H1 (cell line): ENCODE data around the gene NFIA. TPM values are rescaled to one million over a fixed set of nuclear protein-coding genes. Genes with fewer than 3 reads are reported as not detected.

ENCODE experiments used
- CTCF ChIA-PET: fragments of 300-600 bp; sonication (Branson Sonifier 250); formaldehyde crosslinking; loops from one replicate; lab custom pipeline; 2021; ENCODE audit not compliant: partially characterized antibody; lab: Charles Lee
- POLR2A ChIA-PET: fragments of 300-600 bp; sonication (Branson Sonifier 250); formaldehyde crosslinking; loops from one replicate; lab custom pipeline; 2021; ENCODE audit warnings: inconsistent platforms; ENCODE audit not compliant: partially characterized antibody; lab: Charles Lee
- DNase-seq, 2 experiments: peaks; one replicate each; pipeline versions ENCODE4 v3.0.0 to v3.0.0-alpha.2; 2010 to 2022; ENCODE audit warnings: low spot score in 2 of 2, low read depth in 1 of 2, mixed read lengths in 1 of 2
- FAIRE-seq: peaks from 2 replicates; lab custom pipeline; 2011; peaks lifted over from hg19 to GRCh38; lab: Jason Lieb, UNC
- H2AFZ ChIP-seq: 2 replicates; pipeline ENCODE4 v1.8.1; 2012; ENCODE audit warnings: low read length, inconsistent platforms
- H2AK5ac ChIP-seq: 2 replicates; pipeline ENCODE4 v1.6.1; 2013; ENCODE audit warnings: low read depth, low read length
- H2BK120ac ChIP-seq: replicated peaks from 2 replicates; pipeline ENCODE3; 2013; ENCODE audit warnings: low read depth, low read length, inconsistent platforms
- H2BK12ac ChIP-seq: 2 replicates; pipeline ENCODE4 v1.6.1; 2013; ENCODE audit warnings: low read depth, low read length
- H2BK15ac ChIP-seq: 2 replicates; pipeline ENCODE4 v1.6.1; 2013; ENCODE audit warnings: low read length
- H2BK20ac ChIP-seq: 2 replicates; pipeline ENCODE4 v1.6.1; 2013; ENCODE audit warnings: low read length
- H2BK5ac ChIP-seq: 2 replicates; pipeline ENCODE4 v1.6.1; 2013; ENCODE audit warnings: low read depth, low read length
- H3K14ac ChIP-seq: 2 replicates; pipeline ENCODE4 v1.6.1; 2013; ENCODE audit warnings: inconsistent platforms; ENCODE audit not compliant: insufficient read length
- H3K18ac ChIP-seq: 2 replicates; pipeline ENCODE4 v1.6.1; 2013; ENCODE audit warnings: low read length; ENCODE audit errors: extremely low read depth
- H3K23ac ChIP-seq: 2 replicates; pipeline ENCODE4 v1.6.1; 2013; ENCODE audit warnings: inconsistent platforms; ENCODE audit not compliant: insufficient read length
- H3K23me2 ChIP-seq: 2 replicates; pipeline ENCODE4 v1.6.1; 2013; ENCODE audit warnings: low read depth, low read length
- H3K27ac ChIP-seq: 2 replicates; pipeline ENCODE4 v1.6.1; 2011; ENCODE audit warnings: low read depth, low read length, inconsistent platforms
- H3K27me3 ChIP-seq, 4 experiments: replicated peaks in 1 of 4; 1 replicate in 1 of 4; 2 replicates in 3 of 4; pipeline versions ENCODE4 v1.6.1 to v1.8.1; 2011 to 2013; ENCODE audit warnings: low read length in 3 of 4, mild to moderate bottlenecking in 3 of 4, inconsistent platforms in 2 of 4, mixed read lengths in 2 of 4, moderate library complexity in 1 of 4; ENCODE audit not compliant: control insufficient read depth in 3 of 4, insufficient read depth in 3 of 4; ENCODE audit errors: extremely low read depth in 1 of 4
- H3K36me3 ChIP-seq, 4 experiments: 2 replicates each; pipeline versions ENCODE4 v1.6.1 to v1.8.1; 2011 to 2013; ENCODE audit warnings: mild to moderate bottlenecking in 4 of 4, low read length in 3 of 4, moderate library complexity in 2 of 4, control low read depth in 1 of 4, inconsistent platforms in 1 of 4; ENCODE audit not compliant: insufficient read depth in 4 of 4, control insufficient read depth in 2 of 4
- H3K4ac ChIP-seq: replicated peaks from 2 replicates; pipeline ENCODE3; 2013; ENCODE audit warnings: low read length, low read depth, mixed read lengths, inconsistent platforms; ENCODE audit not compliant: insufficient read length
- H3K4me1 ChIP-seq, 4 experiments: replicated peaks in 1 of 4; 1 replicate in 1 of 4; 2 replicates in 3 of 4; pipeline versions ENCODE4 v1.6.1 to v1.8.1; 2011 to 2013; ENCODE audit warnings: low read length in 3 of 4, inconsistent platforms in 2 of 4, mixed read lengths in 1 of 4; ENCODE audit not compliant: insufficient read depth in 4 of 4, control insufficient read depth in 3 of 4
- H3K4me2 ChIP-seq, 2 experiments: 2 replicates each; pipeline versions ENCODE4 v1.6.1 to v1.8.1; 2011 to 2013; ENCODE audit warnings: low read depth in 2 of 2, low read length in 2 of 2, control low read depth in 1 of 2, inconsistent platforms in 1 of 2, mild to moderate bottlenecking in 1 of 2; ENCODE audit not compliant: insufficient read depth in 1 of 2
- H3K4me3 ChIP-seq, 4 experiments: fragments of 200-600, 300-600 bp in 1 of 4; sonication (generic), shearing (Covaris generic), sonication (Bioruptor Twin) in 1 of 4; 2 replicates each; pipeline versions ENCODE4 v1.5.1 to v1.8.1; 2011 to 2016; ENCODE audit warnings: low read length in 4 of 4, low read depth in 3 of 4, control low read depth in 2 of 4, inconsistent platforms in 2 of 4, mild to moderate bottlenecking in 2 of 4, mixed read lengths in 1 of 4, moderate library complexity in 1 of 4; ENCODE audit not compliant: insufficient read depth in 2 of 4; ENCODE audit errors: extremely low read depth in 1 of 4
- H3K56ac ChIP-seq: replicated peaks from 2 replicates; pipeline ENCODE3; 2013; ENCODE audit warnings: low read depth, mild to moderate bottlenecking, mixed read lengths, low read length, inconsistent platforms; ENCODE audit not compliant: insufficient read length
- H3K79me1 ChIP-seq: 2 replicates; pipeline ENCODE4 v1.6.1; 2013; ENCODE audit warnings: low read depth, low read length, control low read depth
- H3K79me2 ChIP-seq, 2 experiments: 2 replicates each; pipeline versions ENCODE4 v1.6.1 to v1.8.1; 2012 to 2013; ENCODE audit warnings: low read length in 2 of 2, mild to moderate bottlenecking in 2 of 2, inconsistent platforms in 1 of 2; ENCODE audit not compliant: insufficient read depth in 2 of 2, control insufficient read depth in 1 of 2
- H3K9ac ChIP-seq, 4 experiments: replicated peaks in 1 of 4; 1 replicate in 1 of 4; 2 replicates in 3 of 4; pipeline versions ENCODE4 v1.6.1 to v1.8.1; 2011 to 2013; ENCODE audit warnings: low read depth in 3 of 4, low read length in 3 of 4, control low read depth in 2 of 4, mild to moderate bottlenecking in 2 of 4, moderate library complexity in 2 of 4, inconsistent platforms in 1 of 4; ENCODE audit errors: extremely low read depth in 1 of 4
- H3K9me3 ChIP-seq, 2 experiments: 2 replicates each; pipeline versions ENCODE4 v1.6.1 to v1.8.1; 2012 to 2013; ENCODE audit warnings: mild to moderate bottlenecking in 2 of 2, moderate library complexity in 2 of 2, control low read depth in 1 of 2, inconsistent platforms in 1 of 2, low read depth in 1 of 2, low read length in 1 of 2, mixed read lengths in 1 of 2; ENCODE audit not compliant: insufficient read depth in 2 of 2
- H4K20me1 ChIP-seq, 2 experiments: replicated peaks in 1 of 2; 2 replicates each; pipeline versions ENCODE3 to v1.8.1; 2011 to 2013; ENCODE audit warnings: inconsistent platforms in 2 of 2, low read length in 2 of 2, mild to moderate bottlenecking in 1 of 2; ENCODE audit not compliant: insufficient read depth in 2 of 2, control insufficient read depth in 1 of 2
- H4K5ac ChIP-seq: 2 replicates; pipeline ENCODE4 v1.6.1; 2013; ENCODE audit warnings: low read length, low read depth, mixed read lengths, inconsistent platforms; ENCODE audit not compliant: insufficient read length
- H4K8ac ChIP-seq: 2 replicates; pipeline ENCODE4 v1.8.0; 2013; ENCODE audit warnings: mild to moderate bottlenecking, moderate library complexity, low read length, inconsistent platforms; ENCODE audit not compliant: insufficient read depth; ENCODE audit errors: extremely low read depth
- H4K91ac ChIP-seq: replicated peaks from 2 replicates; pipeline ENCODE3; 2013; ENCODE audit warnings: low read length, mixed read lengths, inconsistent platforms; ENCODE audit not compliant: insufficient read length
- BACH1 ChIP-seq: IDR thresholded peaks from 2 replicates; pipeline ENCODE4 v1.6.1; 2012; ENCODE audit warnings: low read length, improper control_type of control experiment
- CBX8 ChIP-seq: fragments of 300-800, 300-1000 bp; sonication (generic); IDR thresholded peaks from 2 replicates; pipeline ENCODE4 v1.7.1; 2016; ENCODE audit warnings: low read depth, low read length, borderline replicate concordance
- CTBP2 ChIP-seq: IDR thresholded peaks from 2 replicates; pipeline ENCODE4 v1.7.0; 2011; ENCODE audit warnings: borderline replicate concordance, mild to moderate bottlenecking, moderate library complexity, mixed read lengths, low read length; ENCODE audit not compliant: insufficient read depth, insufficient read length
- EP300 ChIP-seq, 2 experiments: IDR thresholded peaks; 1 replicate in 1 of 2; 2 replicates in 1 of 2; pipeline ENCODE4 v1.6.1; 2011 to 2012; ENCODE audit warnings: low read depth in 2 of 2, low read length in 2 of 2, mild to moderate bottlenecking in 2 of 2, borderline replicate concordance in 1 of 2, inconsistent platforms in 1 of 2, moderate library complexity in 1 of 2
- GABPA ChIP-seq: IDR thresholded peaks from 2 replicates; pipeline ENCODE4 v1.6.1; 2011; ENCODE audit warnings: mild to moderate bottlenecking, low read length, moderate library complexity, borderline replicate concordance; ENCODE audit not compliant: insufficient read depth
- NANOG ChIP-seq: IDR thresholded peaks from 2 replicates; pipeline ENCODE4 v1.6.1; 2011; ENCODE audit warnings: low read length, low read depth, mild to moderate bottlenecking, inconsistent platforms; ENCODE audit not compliant: insufficient read depth, poor library complexity, severe bottlenecking
- PHF8 ChIP-seq: fragments of 200-600 bp; sonication (generic); conservative IDR thresholded peaks from 2 replicates; pipeline ENCODE4 v1.7.1; 2012; ENCODE audit warnings: low read depth, mild to moderate bottlenecking, inconsistent platforms, low read length, moderate library complexity
- RAD21 ChIP-seq, 2 experiments: IDR thresholded peaks in 1 of 2; conservative IDR thresholded peaks in 1 of 2; 2 replicates each; pipeline ENCODE4 v1.6.1; 2011; ENCODE audit warnings: low read depth in 2 of 2, low read length in 2 of 2, improper control_type of control experiment in 1 of 2, inconsistent platforms in 1 of 2, mild to moderate bottlenecking in 1 of 2, moderate library complexity in 1 of 2
- RNF2 ChIP-seq: fragments of 200-900, 300-1000 bp; sonication (generic); IDR thresholded peaks from 2 replicates; pipeline ENCODE4 v1.7.1; 2016; ENCODE audit warnings: borderline replicate concordance, low read depth, mild to moderate bottlenecking, antibody characterized with exemption, low read length; ENCODE audit not compliant: poor library complexity, severe bottlenecking; ENCODE audit errors: missing control alignments
- SP2 ChIP-seq: IDR thresholded peaks from 2 replicates; pipeline ENCODE4 v1.6.1; 2012; ENCODE audit warnings: mild to moderate bottlenecking, low read length, inconsistent platforms
- TAF1 ChIP-seq: IDR thresholded peaks from 2 replicates; pipeline ENCODE4 v1.6.1; 2011; ENCODE audit warnings: mild to moderate bottlenecking, low read depth, low read length
- WGBS, 2 experiments: shearing (Covaris generic) in 1 of 2; methylation state at CpG; one replicate each; pipeline versions ENCODE4 v1.1.6 to v1.1.7; 2013 to 2015; ENCODE audit warnings: low lambda C conversion rate in 2 of 2, mixed read lengths in 2 of 2, inconsistent platforms in 1 of 2, low coverage in 1 of 2, missing lambda C conversion rate in 1 of 2; ENCODE audit not compliant: insufficient replicate concordance in 2 of 2, insufficient coverage in 1 of 2, insufficient read length in 1 of 2; ENCODE audit errors: extremely low coverage in 1 of 2, missing lambda C conversion rate in 1 of 2; 5-methylcytosine and 5-hydroxymethylcytosine counted together
- polyA plus RNA-seq, 7 experiments: library from polyadenylated mRNA; depleted of rRNA in 3 of 7; stranded (reverse) in 5 of 7; unstranded in 2 of 7; fragments of >200 nt in 5 of 7; fragments of 200-250 nt in 2 of 7; gene quantifications; 1 replicate in 5 of 7; 2 replicates in 1 of 7; 4 replicates in 1 of 7; pipeline versions ENCODE4 v1.2.1 to v1.2.3, GENCODE V29; 2011 to 2013; ENCODE audit warnings: missing spikeins in 2 of 7, mixed read lengths in 2 of 7
- total RNA-seq: library from RNA; stranded (reverse); fragmentation: NEBNext Ultra II Directional; extraction: Animal tissue kit (Norgen Biotek cat#: 25700); gene quantifications from 2 replicates; pipeline ENCODE4 v1.2.1, GENCODE V29; 2021

NFIA gene
- total and polyA plus RNA-seq, 2 of the 8 experiments (the other 6 are each of a cell fraction or from before 2014, with no cell fraction given), result 1.8 to 2.3 TPM

- H3K4me2 ChIP-seq, result no peak overlapping the region
- H3K36me3 ChIP-seq, result no peaks in the 10 kb centered on the region
- WGBS, 2 experiments, result 81% methylated on average over 5 of the region's 5 CpGs; no CpG with 5 or more reads in 1 of the 2 experiments
- H3K18ac ChIP-seq, result no peak overlapping the region; the same call in 1 of the 2 replicates
- H3K27me3 ChIP-seq, result no peaks in the 10 kb centered on the region
- DNase-seq (no peak), FAIRE-seq (no peak)
- H3K9me3 ChIP-seq, result no peaks in the 10 kb centered on the region
- no peak overlapping the region for H2BK12ac ChIP-seq
- H3K23ac ChIP-seq, result no peak overlapping the region
- no peak overlapping the region for H2BK20ac ChIP-seq
- no peak overlapping the region for H4K8ac ChIP-seq
- POLR2A ChIA-PET, result interaction anchor here (1.5 to 1.6 kb wide), 2 partner anchors 11 to 29 kb away, joined by 3 to 6 read pairs; no protein-coding TSS in a partner anchor
- no peak overlapping the region for H4K91ac ChIP-seq
- H3K27ac ChIP-seq, result no peak overlapping the region
- no peak overlapping the region for H3K4ac ChIP-seq
- H3K79me2 ChIP-seq, result no peaks in the 10 kb centered on the region
- H2BK120ac ChIP-seq, result no peak overlapping the region
- TF ChIP-seq PHF8 (no peak), RNF2 (no peak), TAF1 (no peak), CBX8 (no peak), EP300 (IDR thresholded peaks at IDR 0.05; ENCODE audit: borderline replicate concordance in 1 of 2, low read depth in 2 of 2, low read length in 2 of 2) (no peak), GABPA (no peak), SP2 (no peak), RAD21 (IDR thresholded peaks at IDR 0.05 in 1 of 2, conservative IDR thresholded peaks at IDR 0.05 in 1 of 2; ENCODE audit: low read depth in 2 of 2, low read length in 2 of 2) (no peak), BACH1 (no peak), NANOG (no peak), CTBP2 (no peak)
- H2AK5ac ChIP-seq, result no peak overlapping the region
- no peak overlapping the region for H4K5ac ChIP-seq
- H4K20me1 ChIP-seq, result no peaks in the 10 kb centered on the region
- no peaks in the 10 kb centered on the region for H3K23me2 ChIP-seq
- H3K4me1 ChIP-seq, result peaks cover 0 to 9% (median 6%) of the 10 kb centered on the region in 4 experiments; a peak in 5 of 7 replicates
- no peaks in the 10 kb centered on the region for H3K79me1 ChIP-seq
- H2BK15ac ChIP-seq, result no peak overlapping the region
- H3K56ac ChIP-seq, result no peak overlapping the region
- no peak overlapping the region; a peak in 1 of 8 replicates for H3K4me3 ChIP-seq
- H3K9ac ChIP-seq, result no peak overlapping the region
- H2AFZ ChIP-seq, result no peak overlapping the region
- CTCF ChIA-PET, result interaction anchor here (0.7 to 1.6 kb wide), 9 partner anchors 13 to 305 kb away, joined by 3 to 7 read pairs (median 3); no protein-coding TSS in a partner anchor
- no peak overlapping the region for H3K14ac ChIP-seq
- no peak overlapping the region for H2BK5ac ChIP-seq
Measured at GRCh38 chr1:61284936-61285335, 202.6 kb downstream of the NFIA start.
